ENCODE results near the gene FAM131C.
"Not testable (repeated sequence)": the region's sequence is repeated elsewhere in the genome, so short reads cannot be mapped to it uniquely, and the experiment has no call there.

FAM131C gene

GRCh38 chr1:16061989-16062686, 11.3 kb downstream of the FAM131C start:
- DNase-seq (ENCODE audit: low read depth in 1 of 2, low spot score in 1 of 2): not testable (repeated sequence)

GRCh38 chr1:16061266-16061665, 12.2 kb downstream of the FAM131C start:
- no peak for DNase-seq (ENCODE audit: low read depth in 1 of 2, low spot score in 1 of 2)

GRCh38 chr1:16058394-16059120, 14.9 kb downstream of the FAM131C start:
- not testable (repeated sequence) for DNase-seq (ENCODE audit: low read depth in 1 of 2, low spot score in 1 of 2)

GRCh38 chr1:16057314-16057915, 16.0 kb downstream of the FAM131C start:
- not testable (repeated sequence) for DNase-seq (ENCODE audit: low read depth in 1 of 2, low spot score in 1 of 2)

- DNase-seq (ENCODE audit: low read depth in 1 of 2, low spot score in 1 of 2): not testable (repeated sequence)
Measured at GRCh38 chr1:16056521-16056912, 16.9 kb downstream of the FAM131C start.

GRCh38 chr1:16055613-16056520, 17.6 kb downstream of the FAM131C start:
- DNase-seq (ENCODE audit: low read depth in 1 of 2, low spot score in 1 of 2): peak; percentile 42 to 70

GRCh38 chr1:16054598-16055540, 18.6 kb downstream of the FAM131C start:
- no peak for DNase-seq (ENCODE audit: low read depth in 1 of 2, low spot score in 1 of 2)

- no peak for DNase-seq (ENCODE audit: low read depth in 1 of 2, low spot score in 1 of 2)
Measured at GRCh38 chr1:16053781-16054502, 19.5 kb downstream of the FAM131C start.

GRCh38 chr1:16051949-16052348, 21.5 kb downstream of the FAM131C start:
- not testable (repeated sequence) for DNase-seq (ENCODE audit: low read depth in 1 of 2, low spot score in 1 of 2)

- no peak for DNase-seq (ENCODE audit: low read depth in 1 of 2, low spot score in 1 of 2)
Measured at GRCh38 chr1:16051039-16051438, 22.4 kb downstream of the FAM131C start.

GRCh38 chr1:16050328-16050727, 23.1 kb downstream of the FAM131C start:
- no peak for DNase-seq (ENCODE audit: low read depth in 1 of 2, low spot score in 1 of 2)

GRCh38 chr1:16048573-16049189, 24.8 kb downstream of the FAM131C start:
- no peak for DNase-seq (ENCODE audit: low read depth in 1 of 2, low spot score in 1 of 2)

GRCh38 chr1:16047791-16048475, 25.5 kb downstream of the FAM131C start:
- DNase-seq (ENCODE audit: low read depth in 1 of 2, low spot score in 1 of 2): no peak

GRCh38 chr1:16046842-16047241, 26.6 kb downstream of the FAM131C start:
- DNase-seq (ENCODE audit: low read depth in 1 of 2, low spot score in 1 of 2): no peak

- DNase-seq (ENCODE audit: low read depth in 1 of 2, low spot score in 1 of 2): no peak
Measured at GRCh38 chr1:16043950-16044349, 29.5 kb downstream of the FAM131C start.

- DNase-seq (ENCODE audit: low read depth in 1 of 2, low spot score in 1 of 2): no peak
Measured at GRCh38 chr1:16043521-16043920, 29.9 kb downstream of the FAM131C start, which contains the start of gene CLCNKB. Gene CLCNKB, plus strand, starts transcription at chr1:16043782. Its CDS starts 711 bp downstream, at chr1:16044493.

GRCh38 chr1:16042654-16043053, 30.8 kb downstream of the FAM131C start:
- not testable (repeated sequence) for DNase-seq (ENCODE audit: low read depth in 1 of 2, low spot score in 1 of 2)

- no peak for DNase-seq (ENCODE audit: low read depth in 1 of 2, low spot score in 1 of 2)
Measured at GRCh38 chr1:16042096-16042495, 31.4 kb downstream of the FAM131C start.

All from activated T-helper 1 cell treated with anti-CD3 and anti-CD28 coated beads, Interleukin-2, amount 50 U/mL, for 16 hours (primary cell).